ENCODE results near the gene CCDC27. TPM values are rescaled to one million over a fixed set of nuclear protein-coding genes. Genes with fewer than 3 reads are reported as not detected.

Gene CCDC27
- total RNA-seq, 1 experiment from 2014 or later = not detected

DNA sequence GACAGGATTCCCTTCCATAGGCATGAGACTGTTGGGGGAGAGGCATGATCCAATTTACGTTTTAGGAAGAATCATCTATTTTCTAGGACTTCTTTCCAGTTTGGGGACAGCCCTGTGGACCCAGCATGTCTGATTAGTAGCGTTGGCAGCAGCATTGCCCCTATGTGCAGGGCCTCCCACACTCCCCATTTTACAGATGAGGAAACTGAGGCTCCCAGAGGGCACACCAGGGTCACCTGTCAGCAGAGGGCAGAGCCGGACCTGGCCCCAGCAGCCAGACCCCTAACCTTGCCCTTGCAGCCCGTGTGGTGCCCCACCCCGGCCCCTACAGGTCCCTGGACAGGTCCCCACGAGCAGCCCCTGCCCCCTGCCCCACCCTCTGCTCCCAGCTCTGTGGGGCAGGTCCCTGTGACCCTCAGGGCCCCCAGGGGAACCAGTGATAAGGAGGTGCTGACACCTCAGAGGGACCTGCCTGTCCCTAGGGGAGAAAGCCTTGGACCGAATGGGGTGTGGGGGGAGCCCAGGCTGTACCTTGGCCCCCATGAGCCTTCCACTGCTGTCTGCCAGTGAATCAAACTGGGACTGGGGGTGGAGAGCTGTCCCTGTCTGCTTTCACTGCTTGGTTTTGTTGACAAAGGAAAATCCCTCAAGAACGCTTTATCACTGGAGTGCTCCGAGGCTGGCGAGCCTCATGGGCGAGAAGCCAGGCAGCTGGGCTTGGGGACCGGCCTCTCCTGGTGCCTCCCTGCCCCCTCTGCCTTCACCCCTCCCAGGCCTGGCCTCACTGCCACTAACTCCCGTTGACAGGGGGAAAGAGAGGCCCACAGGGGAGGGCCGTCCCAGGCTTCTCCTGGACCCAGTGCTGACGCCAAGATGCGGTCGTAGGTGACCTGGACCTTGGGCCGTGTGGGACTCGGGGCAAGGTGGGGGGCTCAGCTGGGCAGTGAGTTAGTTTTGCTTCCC, 39.4 kb upstream of the CCDC27 start:
- Histone ChIP-seq H3K4me1 (no peaks in the 10 kb centered on the region), H3K27me3 (replicated peaks; ENCODE audit: control insufficient read depth, insufficient read depth, low read length) (no peaks in the 10 kb centered on the region), H3K4me3 (ENCODE audit: low read depth, low read length) (no peak overlapping the region), H3K9me3 (no peaks in the 10 kb centered on the region), H3K36me3 (ENCODE audit: control insufficient read depth, insufficient read depth, low read length) (no peaks in the 10 kb centered on the region)
- intact Hi-C loops (cut with micrococcal nuclease; ENCODE audit: unreplicated experiment) = no loop called here
- BruUV-seq (replicated peaks) = no TSS peak
- no peak for DNase-seq
- POLR2A ChIA-PET = no interaction called here
- no peak overlapping the region for H3K27ac Mint-ChIP-seq (ENCODE audit: unreplicated experiment)
- H3K4me3 Mint-ChIP-seq (ENCODE audit: unreplicated experiment) = no peak overlapping the region
- H3K4me1 Mint-ChIP-seq (ENCODE audit: low read depth, unreplicated experiment) = no peaks in the 10 kb centered on the region
- H3K9me3 Mint-ChIP-seq (ENCODE audit: unreplicated experiment) = no peaks in the 10 kb centered on the region
- no peak for TF ChIP-seq CTCF (IDR thresholded peaks at IDR 0.05; ENCODE audit: insufficient read depth in 1 of 2, low read depth in 1 of 2, low read length in 1 of 2, severe bottlenecking in 1 of 2, unreplicated experiment in 1 of 2)
- H3K27me3 Mint-ChIP-seq (ENCODE audit: insufficient read depth, unreplicated experiment) = no peaks in the 10 kb centered on the region
- no peaks in the 10 kb centered on the region for H3K36me3 Mint-ChIP-seq (ENCODE audit: insufficient read depth, unreplicated experiment)
- CTCF ChIA-PET = no interaction called here

GRCh38 chr1:3713840-3714239, 38.4 kb upstream of the CCDC27 start:
- H3K27me3 ChIP-seq (replicated peaks; ENCODE audit: control insufficient read depth, insufficient read depth, low read length) = no peaks in the 10 kb centered on the region
- intact Hi-C loops (cut with micrococcal nuclease; ENCODE audit: unreplicated experiment) = no loop called here

GRCh38 chr1:3714284-3714741, 37.9 kb upstream of the CCDC27 start:
- H3K4me1 ChIP-seq = no peaks in the 10 kb centered on the region
- ChIA-PET CTCF (no interaction called here), POLR2A (no interaction called here)
- Mint-ChIP-seq H3K36me3 (ENCODE audit: insufficient read depth, unreplicated experiment) (no peaks in the 10 kb centered on the region), H3K4me3 (ENCODE audit: unreplicated experiment) (no peak overlapping the region), H3K4me1 (ENCODE audit: low read depth, unreplicated experiment) (no peaks in the 10 kb centered on the region), H3K27me3 (ENCODE audit: insufficient read depth, unreplicated experiment) (no peaks in the 10 kb centered on the region), H3K9me3 (ENCODE audit: unreplicated experiment) (no peaks in the 10 kb centered on the region), H3K27ac (ENCODE audit: unreplicated experiment) (no peak overlapping the region)
- H3K4me3 ChIP-seq (ENCODE audit: low read depth, low read length) = no peak overlapping the region
- H3K27me3 ChIP-seq (replicated peaks; ENCODE audit: control insufficient read depth, insufficient read depth, low read length) = no peaks in the 10 kb centered on the region
- TF ChIP-seq CTCF (IDR thresholded peaks at IDR 0.05; ENCODE audit: insufficient read depth in 1 of 2, low read depth in 1 of 2, low read length in 1 of 2, severe bottlenecking in 1 of 2, unreplicated experiment in 1 of 2) = no peak
- H3K9me3 ChIP-seq = no peaks in the 10 kb centered on the region
- no TSS peak for BruUV-seq (replicated peaks)
- intact Hi-C loops (cut with micrococcal nuclease; ENCODE audit: unreplicated experiment) = no loop called here
- DNase-seq = no peak
- H3K36me3 ChIP-seq (ENCODE audit: control insufficient read depth, insufficient read depth, low read length) = no peaks in the 10 kb centered on the region

More at GRCh38 chr1:3713840-3714239, 38.4 kb upstream of the CCDC27 start:
- Histone ChIP-seq H3K9me3 (no peaks in the 10 kb centered on the region), H3K4me1 (no peaks in the 10 kb centered on the region), H3K4me3 (ENCODE audit: low read depth, low read length) (no peak overlapping the region), H3K36me3 (ENCODE audit: control insufficient read depth, insufficient read depth, low read length) (no peaks in the 10 kb centered on the region)
- Mint-ChIP-seq H3K27ac (ENCODE audit: unreplicated experiment) (no peak overlapping the region), H3K9me3 (ENCODE audit: unreplicated experiment) (no peaks in the 10 kb centered on the region), H3K4me3 (ENCODE audit: unreplicated experiment) (no peak overlapping the region), H3K27me3 (ENCODE audit: insufficient read depth, unreplicated experiment) (no peaks in the 10 kb centered on the region), H3K36me3 (ENCODE audit: insufficient read depth, unreplicated experiment) (no peaks in the 10 kb centered on the region), H3K4me1 (ENCODE audit: low read depth, unreplicated experiment) (no peaks in the 10 kb centered on the region)
- POLR2A ChIA-PET = no interaction called here
- no peak for TF ChIP-seq CTCF (IDR thresholded peaks at IDR 0.05; ENCODE audit: insufficient read depth in 1 of 2, low read depth in 1 of 2, low read length in 1 of 2, severe bottlenecking in 1 of 2, unreplicated experiment in 1 of 2)
- no peak for DNase-seq
- no TSS peak for BruUV-seq (replicated peaks)
- CTCF ChIA-PET = no interaction called here

Measured in Caco-2 (cell line).